ENCODE results near the gene CADPS. TPM values are rescaled to one million over a fixed set of nuclear protein-coding genes. Genes with fewer than 3 reads are reported as not detected.

CADPS gene
- polyA plus RNA-seq, 1 donor from 2014 or later, result 118 TPM

DNA sequence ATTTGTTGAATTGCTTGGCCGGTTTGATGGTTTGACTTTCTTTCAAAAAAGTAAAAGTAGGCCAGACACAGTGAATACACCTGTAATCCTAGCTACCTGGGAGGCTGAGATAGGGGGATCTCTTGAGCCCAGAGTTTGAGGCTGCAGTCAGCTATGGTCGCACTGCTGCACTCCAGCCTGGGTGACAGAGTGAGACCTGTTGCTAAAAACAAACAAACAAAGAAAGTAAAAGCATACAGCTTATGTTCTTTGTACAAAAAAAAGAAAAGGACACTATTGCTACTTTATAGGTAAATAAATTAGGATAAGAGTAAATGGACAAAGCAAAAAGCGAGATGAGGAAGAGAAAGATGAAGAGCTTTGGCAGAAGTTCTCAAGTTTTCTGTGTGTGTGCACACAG lies 488.0 kb downstream of the CADPS start:
- Histone ChIP-seq H3K4me2 (ENCODE audit: low read length) (no peak overlapping the region), H4K20me1 (ENCODE audit: insufficient read depth) (no peaks in the 10 kb centered on the region), H3K9ac (ENCODE audit: low read length) (no peak overlapping the region), H3K36me3 (ENCODE audit: insufficient read depth, low read length) (no peaks in the 10 kb centered on the region), H2AFZ (ENCODE audit: low read depth, low read length) (no peak overlapping the region), H3K9me3 (ENCODE audit: low read length) (no peaks in the 10 kb centered on the region), H3F3A (ENCODE audit: insufficient read depth, low read length, poor library complexity, severe bottlenecking) (no peaks in the 10 kb centered on the region), H3K4me3 (ENCODE audit: low read length) (no peak overlapping the region), H3K27ac (ENCODE audit: low read length) (no peak overlapping the region), H3K79me2 (replicated peaks; ENCODE audit: insufficient read depth, low read length) (no peaks in the 10 kb centered on the region), H3K27me3 (ENCODE audit: insufficient read depth, low read depth, low read length) (peaks cover 5% of the 10 kb centered on the region), H3K9me2 (ENCODE audit: insufficient read depth, low read length) (no peaks in the 10 kb centered on the region)
- TF ChIP-seq SMC3 (conservative IDR thresholded peaks at IDR 0.05; ENCODE audit: poor library complexity) (no peak), POLR2AphosphoS5 (IDR thresholded peaks at IDR 0.05) (no peak), EZH2 (IDR thresholded peaks at IDR 0.05; ENCODE audit: borderline replicate concordance, insufficient read depth, low read length, poor library complexity, severe bottlenecking) (no peak), EP300 (conservative IDR thresholded peaks at IDR 0.05; ENCODE audit: poor library complexity, severe bottlenecking) (no peak), MXI1 (conservative IDR thresholded peaks at IDR 0.05; ENCODE audit: poor library complexity, severe bottlenecking) (no peak), TAF1 (IDR thresholded peaks at IDR 0.05; ENCODE audit: low read depth) (no peak), RAD21 (conservative IDR thresholded peaks at IDR 0.05) (no peak)
- TF ChIP-seq, protein P1, sequence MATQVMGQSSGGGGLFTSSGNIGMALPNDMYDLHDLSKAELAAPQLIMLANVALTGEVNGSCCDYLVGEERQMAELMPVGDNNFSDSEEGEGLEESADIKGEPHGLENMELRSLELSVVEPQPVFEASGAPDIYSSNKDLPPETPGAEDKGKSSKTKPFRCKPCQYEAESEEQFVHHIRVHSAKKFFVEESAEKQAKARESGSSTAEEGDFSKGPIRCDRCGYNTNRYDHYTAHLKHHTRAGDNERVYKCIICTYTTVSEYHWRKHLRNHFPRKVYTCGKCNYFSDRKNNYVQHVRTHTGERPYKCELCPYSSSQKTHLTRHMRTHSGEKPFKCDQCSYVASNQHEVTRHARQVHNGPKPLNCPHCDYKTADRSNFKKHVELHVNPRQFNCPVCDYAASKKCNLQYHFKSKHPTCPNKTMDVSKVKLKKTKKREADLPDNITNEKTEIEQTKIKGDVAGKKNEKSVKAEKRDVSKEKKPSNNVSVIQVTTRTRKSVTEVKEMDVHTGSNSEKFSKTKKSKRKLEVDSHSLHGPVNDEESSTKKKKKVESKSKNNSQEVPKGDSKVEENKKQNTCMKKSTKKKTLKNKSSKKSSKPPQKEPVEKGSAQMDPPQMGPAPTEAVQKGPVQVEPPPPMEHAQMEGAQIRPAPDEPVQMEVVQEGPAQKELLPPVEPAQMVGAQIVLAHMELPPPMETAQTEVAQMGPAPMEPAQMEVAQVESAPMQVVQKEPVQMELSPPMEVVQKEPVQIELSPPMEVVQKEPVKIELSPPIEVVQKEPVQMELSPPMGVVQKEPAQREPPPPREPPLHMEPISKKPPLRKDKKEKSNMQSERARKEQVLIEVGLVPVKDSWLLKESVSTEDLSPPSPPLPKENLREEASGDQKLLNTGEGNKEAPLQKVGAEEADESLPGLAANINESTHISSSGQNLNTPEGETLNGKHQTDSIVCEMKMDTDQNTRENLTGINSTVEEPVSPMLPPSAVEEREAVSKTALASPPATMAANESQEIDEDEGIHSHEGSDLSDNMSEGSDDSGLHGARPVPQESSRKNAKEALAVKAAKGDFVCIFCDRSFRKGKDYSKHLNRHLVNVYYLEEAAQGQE (IDR thresholded peaks at IDR 0.05; ENCODE audit: borderline replicate concordance), result no peak
- TF ChIP-seq, protein P2, sequence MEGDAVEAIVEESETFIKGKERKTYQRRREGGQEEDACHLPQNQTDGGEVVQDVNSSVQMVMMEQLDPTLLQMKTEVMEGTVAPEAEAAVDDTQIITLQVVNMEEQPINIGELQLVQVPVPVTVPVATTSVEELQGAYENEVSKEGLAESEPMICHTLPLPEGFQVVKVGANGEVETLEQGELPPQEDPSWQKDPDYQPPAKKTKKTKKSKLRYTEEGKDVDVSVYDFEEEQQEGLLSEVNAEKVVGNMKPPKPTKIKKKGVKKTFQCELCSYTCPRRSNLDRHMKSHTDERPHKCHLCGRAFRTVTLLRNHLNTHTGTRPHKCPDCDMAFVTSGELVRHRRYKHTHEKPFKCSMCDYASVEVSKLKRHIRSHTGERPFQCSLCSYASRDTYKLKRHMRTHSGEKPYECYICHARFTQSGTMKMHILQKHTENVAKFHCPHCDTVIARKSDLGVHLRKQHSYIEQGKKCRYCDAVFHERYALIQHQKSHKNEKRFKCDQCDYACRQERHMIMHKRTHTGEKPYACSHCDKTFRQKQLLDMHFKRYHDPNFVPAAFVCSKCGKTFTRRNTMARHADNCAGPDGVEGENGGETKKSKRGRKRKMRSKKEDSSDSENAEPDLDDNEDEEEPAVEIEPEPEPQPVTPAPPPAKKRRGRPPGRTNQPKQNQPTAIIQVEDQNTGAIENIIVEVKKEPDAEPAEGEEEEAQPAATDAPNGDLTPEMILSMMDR (IDR thresholded peaks at IDR 0.05; ENCODE audit: poor library complexity, severe bottlenecking), result no peak

DNA sequence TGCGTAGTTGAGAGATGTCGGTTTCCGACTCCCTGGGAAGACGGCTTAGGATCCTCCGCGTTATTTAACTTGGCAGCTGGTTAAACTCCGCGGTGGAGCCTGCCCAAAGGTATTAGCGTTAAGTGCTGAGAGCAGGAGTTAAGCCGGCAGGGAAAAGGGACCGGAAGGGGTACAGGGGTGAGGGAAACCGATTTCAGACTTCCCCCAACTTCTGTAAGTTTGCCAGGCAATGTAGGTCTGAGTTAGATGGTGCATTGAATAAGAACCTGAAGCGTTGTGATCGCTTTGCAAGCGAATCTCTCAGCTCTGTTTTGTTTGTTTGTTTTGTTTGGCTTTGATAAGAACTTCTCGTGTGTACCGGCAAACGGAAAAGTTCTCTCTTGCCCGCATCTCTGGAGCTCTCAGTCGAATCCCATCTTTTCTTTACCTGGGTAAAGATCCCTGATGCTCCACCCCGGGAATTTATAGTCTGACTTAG lies 495.9 kb downstream of the CADPS start:
- TF ChIP-seq, protein P2 (IDR thresholded peaks at IDR 0.05; ENCODE audit: poor library complexity, severe bottlenecking), result no peak
- TF ChIP-seq TAF1 (IDR thresholded peaks at IDR 0.05; ENCODE audit: low read depth), result no peak
- no peak for TF ChIP-seq RAD21 (conservative IDR thresholded peaks at IDR 0.05)
- TF ChIP-seq EZH2 (IDR thresholded peaks at IDR 0.05; ENCODE audit: borderline replicate concordance, insufficient read depth, low read length, poor library complexity, severe bottlenecking), result peak; percentile 16
- no peak for TF ChIP-seq MXI1 (conservative IDR thresholded peaks at IDR 0.05; ENCODE audit: poor library complexity, severe bottlenecking)
- TF ChIP-seq, protein P1 (IDR thresholded peaks at IDR 0.05; ENCODE audit: borderline replicate concordance), result no peak
- no peak for TF ChIP-seq SMC3 (conservative IDR thresholded peaks at IDR 0.05; ENCODE audit: poor library complexity)
- no peak for TF ChIP-seq EP300 (conservative IDR thresholded peaks at IDR 0.05; ENCODE audit: poor library complexity, severe bottlenecking)
- peak; percentile 16 for TF ChIP-seq POLR2AphosphoS5 (IDR thresholded peaks at IDR 0.05)
- Histone ChIP-seq H3F3A (ENCODE audit: insufficient read depth, low read length, poor library complexity, severe bottlenecking) (peaks cover 11% of the 10 kb centered on the region), H3K9me2 (ENCODE audit: insufficient read depth, low read length) (no peaks in the 10 kb centered on the region), H3K9ac (ENCODE audit: low read length) (no peak overlapping the region), H3K4me3 (ENCODE audit: low read length) (no peak overlapping the region), H2AFZ (ENCODE audit: low read depth, low read length) (no peak overlapping the region), H3K79me2 (replicated peaks; ENCODE audit: insufficient read depth, low read length) (no peaks in the 10 kb centered on the region), H4K20me1 (ENCODE audit: insufficient read depth) (no peaks in the 10 kb centered on the region), H3K27me3 (ENCODE audit: insufficient read depth, low read depth, low read length) (peaks cover 79% of the 10 kb centered on the region), H3K36me3 (ENCODE audit: insufficient read depth, low read length) (no peaks in the 10 kb centered on the region), H3K9me3 (ENCODE audit: low read length) (no peaks in the 10 kb centered on the region), H3K27ac (ENCODE audit: low read length) (no peak overlapping the region), H3K4me2 (ENCODE audit: low read length) (no peak overlapping the region)

Data from neural cell (in vitro differentiated cells).